NCI-H1048 (cell line): ENCODE data around the gene UFL1.
"Not testable (repeated sequence)": the region's sequence is repeated elsewhere in the genome, so short reads cannot be mapped to it uniquely, and the experiment has no call there.

Experiments used
- DNase-seq: peaks from one replicate; lab custom pipeline; 2025; lab: John Stamatoyannopoulos, UW

The UFL1 gene

GRCh38 chr6:96521644-96522464, at the start of gene UFL1:
Gene UFL1 (plus strand): TSS chr6:96521806. CDS start chr6:96521874, 68 bp downstream.
- peak; percentile 86 for DNase-seq

- DNase-seq: not testable (repeated sequence)
These were observed 49.3 kb upstream of the UFL1 start for GRCh38 chr6:96472291-96472690.

GRCh38 chr6:96478695-96479094, 42.9 kb upstream of the UFL1 start:
- no peak for DNase-seq

GRCh38 chr6:96491926-96492325, 29.7 kb upstream of the UFL1 start:
- no peak for DNase-seq

GRCh38 chr6:96499781-96500180, 21.8 kb upstream of the UFL1 start:
- no peak for DNase-seq

- DNase-seq: no peak
These were observed 18.7 kb upstream of the UFL1 start for GRCh38 chr6:96502915-96503314.

GRCh38 chr6:96505363-96505762, 16.2 kb upstream of the UFL1 start:
- no peak for DNase-seq

- DNase-seq: no peak
These were observed 12.3 kb upstream of the UFL1 start for GRCh38 chr6:96509281-96509680.

GRCh38 chr6:96520171-96521115, 1.2 kb upstream of the UFL1 start:
- no peak for DNase-seq

GRCh38 chr6:96521306-96521643, 331 bp upstream of the UFL1 start:
- no peak for DNase-seq

GRCh38 chr6:96522465-96523009, 931 bp downstream of the UFL1 start:
- DNase-seq: no peak

- no peak for DNase-seq
These were observed 6.6 kb downstream of the UFL1 start for GRCh38 chr6:96528193-96528592.

GRCh38 chr6:96532399-96532798, 10.8 kb downstream of the UFL1 start:
- no peak for DNase-seq

GRCh38 chr6:96537726-96538125, 16.1 kb downstream of the UFL1 start:
- DNase-seq: no peak

GRCh38 chr6:96542702-96543101, 21.1 kb downstream of the UFL1 start:
- no peak for DNase-seq

- DNase-seq: no peak
These were observed 24.3 kb downstream of the UFL1 start for GRCh38 chr6:96545882-96546281.

- no peak for DNase-seq
These were observed 26.0 kb downstream of the UFL1 start for GRCh38 chr6:96547654-96548053.

- DNase-seq: no peak
These were observed 33.0 kb downstream of the UFL1 start for GRCh38 chr6:96554558-96554957.

- not testable (repeated sequence) for DNase-seq
These were observed 38.1 kb downstream of the UFL1 start for GRCh38 chr6:96559740-96560139.

GRCh38 chr6:96562886-96563285, 41.3 kb downstream of the UFL1 start, which contains the start of gene FHL5:
Gene FHL5 (plus strand): TSS chr6:96563128. CDS start chr6:96603614, 40,486 bp downstream.
- DNase-seq: no peak

- DNase-seq: no peak
These were observed 42.2 kb downstream of the UFL1 start for GRCh38 chr6:96563853-96564252.

GRCh38 chr6:96570053-96570452, 48.4 kb downstream of the UFL1 start:
- DNase-seq: no peak

GRCh38 chr6:96571551-96571950, 49.9 kb downstream of the UFL1 start:
- DNase-seq: no peak
